ENCODE measurements around the gene CCDC28B. TPM values are rescaled to one million over a fixed set of nuclear protein-coding genes. Genes with fewer than 3 reads are reported as not detected.
A peak's percentile ranks its signal among the peaks of the same experiment; 100 is the strongest.

CCDC28B gene
- total RNA-seq, 1 experiment from 2014 or later, result 10.8 TPM

GRCh38 chr1:32172621-32173245 lies 27.7 kb upstream of the CCDC28B start:
- ChIA-PET POLR2A (interaction anchor here (0.6 kb wide), 1 partner anchor 25 kb away, joined by 18 read pairs; no protein-coding TSS in a partner anchor), CTCF (no interaction called here)
- no peaks in the 10 kb centered on the region for H3K4me1 ChIP-seq (ENCODE audit: control insufficient read depth, insufficient read depth, low read length)
- no peak overlapping the region for H3K27ac ChIP-seq (ENCODE audit: low read length)
- no peak overlapping the region for H3K4me3 ChIP-seq (ENCODE audit: low read depth in 2 of 2, low read length in 2 of 2)
- ATAC-seq (no peak), DNase-seq (ENCODE audit: low read depth, low spot score) (no peak)
- in situ Hi-C loops (cut with HindIII; ENCODE audit: low pct_unique_long_range_greater_than_20kb, low sequenced_read_pairs), result no loop called here
- H3K9me3 ChIP-seq (ENCODE audit: control insufficient read depth, insufficient read depth, low read depth, low read length), result no peaks in the 10 kb centered on the region
- TF ChIP-seq, protein P1, sequence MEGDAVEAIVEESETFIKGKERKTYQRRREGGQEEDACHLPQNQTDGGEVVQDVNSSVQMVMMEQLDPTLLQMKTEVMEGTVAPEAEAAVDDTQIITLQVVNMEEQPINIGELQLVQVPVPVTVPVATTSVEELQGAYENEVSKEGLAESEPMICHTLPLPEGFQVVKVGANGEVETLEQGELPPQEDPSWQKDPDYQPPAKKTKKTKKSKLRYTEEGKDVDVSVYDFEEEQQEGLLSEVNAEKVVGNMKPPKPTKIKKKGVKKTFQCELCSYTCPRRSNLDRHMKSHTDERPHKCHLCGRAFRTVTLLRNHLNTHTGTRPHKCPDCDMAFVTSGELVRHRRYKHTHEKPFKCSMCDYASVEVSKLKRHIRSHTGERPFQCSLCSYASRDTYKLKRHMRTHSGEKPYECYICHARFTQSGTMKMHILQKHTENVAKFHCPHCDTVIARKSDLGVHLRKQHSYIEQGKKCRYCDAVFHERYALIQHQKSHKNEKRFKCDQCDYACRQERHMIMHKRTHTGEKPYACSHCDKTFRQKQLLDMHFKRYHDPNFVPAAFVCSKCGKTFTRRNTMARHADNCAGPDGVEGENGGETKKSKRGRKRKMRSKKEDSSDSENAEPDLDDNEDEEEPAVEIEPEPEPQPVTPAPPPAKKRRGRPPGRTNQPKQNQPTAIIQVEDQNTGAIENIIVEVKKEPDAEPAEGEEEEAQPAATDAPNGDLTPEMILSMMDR (IDR thresholded peaks at IDR 0.05), result no peak
- TF ChIP-seq POLR2AphosphoS5 (IDR thresholded peaks at IDR 0.05; ENCODE audit: low read depth, low read length), result no peak
- TF ChIP-seq TCF7L2 (IDR thresholded peaks at IDR 0.05; ENCODE audit: low read depth, low read length), result no peak
- TF ChIP-seq SIN3A (IDR thresholded peaks at IDR 0.05; ENCODE audit: borderline replicate concordance, insufficient read depth, low read depth, low read length), result no peak
- no peak for TF ChIP-seq REST (IDR thresholded peaks at IDR 0.05; ENCODE audit: insufficient read depth in 1 of 2, low read depth in 2 of 2, low read length in 1 of 2)
- intact Hi-C loops (cut with micrococcal nuclease; ENCODE audit: unreplicated experiment), result no loop called here
- H3K36me3 ChIP-seq (ENCODE audit: control insufficient read depth, insufficient read depth, low read length), result peaks cover 12% of the 10 kb centered on the region
- BruUV-seq (replicated peaks), result no TSS peak
- no peaks in the 10 kb centered on the region for H3K27me3 ChIP-seq (ENCODE audit: control insufficient read depth, insufficient read depth, low read length)

- Histone ChIP-seq H3K27me3 (ENCODE audit: control insufficient read depth, insufficient read depth, low read length) (no peaks in the 10 kb centered on the region), H3K36me3 (ENCODE audit: control insufficient read depth, insufficient read depth, low read length) (no peaks in the 10 kb centered on the region), H3K27ac (ENCODE audit: low read length) (peak overlapping the region; percentile 97), H3K9me3 (ENCODE audit: control insufficient read depth, insufficient read depth, low read depth, low read length) (no peaks in the 10 kb centered on the region), H3K4me1 (ENCODE audit: control insufficient read depth, insufficient read depth, low read length) (peaks cover 29% of the 10 kb centered on the region), H3K4me3 (ENCODE audit: low read depth in 2 of 2, low read length in 2 of 2) (peak overlapping the region; percentile 77 to 93)
- DNase-seq (ENCODE audit: low read depth, low spot score) (no peak), ATAC-seq (no peak)
- intact Hi-C loops (cut with micrococcal nuclease; ENCODE audit: unreplicated experiment), result no loop called here
- no TSS peak for BruUV-seq (replicated peaks)
- in situ Hi-C loops (cut with HindIII; ENCODE audit: low pct_unique_long_range_greater_than_20kb, low sequenced_read_pairs), result no loop called here
- POLR2A ChIA-PET, result interaction anchor here (0.6 to 1.0 kb wide), 2 partner anchors 57 to 69 kb away, joined by 3 to 8 read pairs; no protein-coding TSS in a partner anchor
- no peak for TF ChIP-seq TCF7L2 (IDR thresholded peaks at IDR 0.05; ENCODE audit: low read depth, low read length)
- TF ChIP-seq, protein P1 (IDR thresholded peaks at IDR 0.05), result no peak
- TF ChIP-seq REST (IDR thresholded peaks at IDR 0.05; ENCODE audit: insufficient read depth in 1 of 2, low read depth in 2 of 2, low read length in 1 of 2), result no peak
- TF ChIP-seq SIN3A (IDR thresholded peaks at IDR 0.05; ENCODE audit: borderline replicate concordance, insufficient read depth, low read depth, low read length), result no peak
- TF ChIP-seq POLR2AphosphoS5 (IDR thresholded peaks at IDR 0.05; ENCODE audit: low read depth, low read length), result no peak
- CTCF ChIA-PET, result no interaction called here
Measured at GRCh38 chr1:32178380-32179192, 21.8 kb upstream of the CCDC28B start.
